OCI-LY3 (cell line): ENCODE results near the gene PRPF6.

Experiments
- H2AFZ ChIP-seq: fragments of 200-600, 300-600 bp; shearing (Covaris generic); 2 replicates; pipeline ENCODE4 v1.6.0; 2014; ENCODE audit warnings: antibody characterized with exemption, low read depth, low read length
- H3K27ac ChIP-seq: fragments of 200-600, 300-600 bp; sonication (generic); 2 replicates; pipeline ENCODE4 v1.5.1; 2014; ENCODE audit warnings: mild to moderate bottlenecking, low read length, moderate library complexity, mixed read lengths
- H3K27me3 ChIP-seq: fragments of 200-600, 300-600 bp; sonication (generic); 2 replicates; pipeline ENCODE4 v1.6.1; 2014; ENCODE audit warnings: low read depth, low read length, mixed read lengths
- H3K36me3 ChIP-seq: fragments of 200-600, 300-600 bp; sonication (generic); replicated peaks from 2 replicates; pipeline ENCODE3; 2014; ENCODE audit warnings: low read depth, low read length, mixed read lengths
- H3K4me1 ChIP-seq: fragments of 300-600, 200-600 bp; sonication (generic); 2 replicates; pipeline ENCODE4 v1.6.1; 2014; ENCODE audit warnings: low read length, mixed read lengths
- H3K4me2 ChIP-seq: fragments of 200-600, 300-600 bp; sonication (generic); 2 replicates; pipeline ENCODE4 v1.6.1; 2014; ENCODE audit warnings: low read length, mixed read lengths
- H3K4me3 ChIP-seq: fragments of 300-600, 200-600 bp; sonication (generic); 2 replicates; pipeline ENCODE4 v1.5.1; 2014; ENCODE audit warnings: antibody characterized with exemption, mild to moderate bottlenecking, low read length, moderate library complexity
- H3K79me2 ChIP-seq: fragments of 300-600, 200-600 bp; shearing (Covaris generic); 2 replicates; pipeline ENCODE4 v1.6.1; 2014; ENCODE audit warnings: mild to moderate bottlenecking, low read length, mixed read lengths
- H3K9ac ChIP-seq: fragments of 300-600, 200-600 bp; shearing (Covaris generic); 2 replicates; pipeline ENCODE4 v1.6.0; 2014; ENCODE audit warnings: mild to moderate bottlenecking, low read length, moderate library complexity
- H3K9me3 ChIP-seq: fragments of 200-600, 300-600 bp; shearing (Covaris generic); 2 replicates; pipeline ENCODE4 v1.6.1; 2014; ENCODE audit warnings: low read length, mixed read lengths; ENCODE audit not compliant: insufficient read depth
- H4K20me1 ChIP-seq: fragments of 200-600, 300-600 bp; sonication (generic); 2 replicates; pipeline ENCODE4 v1.6.1; 2016; ENCODE audit warnings: low read length, mixed read lengths; ENCODE audit not compliant: insufficient read depth
- CTCF ChIP-seq: fragments of 200-600, 300-600 bp; sonication (generic); IDR thresholded peaks from 2 replicates; pipeline ENCODE4 v1.5.1; 2014; ENCODE audit warnings: antibody characterized with exemption, low read length, low read depth
- EZH2phosphoT487 ChIP-seq: fragments of 200-600 bp; shearing (Covaris generic); IDR thresholded peaks from 2 replicates; pipeline ENCODE4 v1.6.1; 2018; ENCODE audit warnings: antibody characterized with exemption, mixed run types, low read depth

The PRPF6 gene

GRCh38 chr20:64023361-64024140 is 42.6 kb downstream of the PRPF6 start:
- Histone ChIP-seq H4K20me1 (0 out of 2 replicates have a peak, but pooled peaks cover 3% of the 10 kb centered on the region), H3K36me3 (peaks cover 61% of the 10 kb centered on the region), H3K9ac (no peak overlapping the region), H3K4me3 (no peak overlapping the region), H3K4me1 (no peaks in the 10 kb centered on the region), H3K4me2 (no peak overlapping the region), H3K79me2 (0 out of 2 replicates have a peak, but pooled peaks cover 2% of the 10 kb centered on the region), H3K9me3 (no peaks in the 10 kb centered on the region), H3K27ac (no peak overlapping the region), H2AFZ (no peak overlapping the region), H3K27me3 (no peaks in the 10 kb centered on the region)
- TF ChIP-seq CTCF = no peak
- no peak for TF ChIP-seq EZH2phosphoT487

GRCh38 chr20:64024141-64024990 is 43.4 kb downstream of the PRPF6 start:
- H3K4me2 ChIP-seq = no peak overlapping the region
- no peak overlapping the region for H3K27ac ChIP-seq

GRCh38 chr20:64025101-64025825 is 44.3 kb downstream of the PRPF6 start:
- Histone ChIP-seq H3K4me1 (no peaks in the 10 kb centered on the region), H3K9ac (no peak overlapping the region), H3K4me2 (no peak overlapping the region), H2AFZ (no peak overlapping the region), H3K27ac (no peak overlapping the region), H4K20me1 (0 out of 2 replicates have a peak, but pooled peaks cover 3% of the 10 kb centered on the region), H3K79me2 (0 out of 2 replicates have a peak, but pooled peaks cover 2% of the 10 kb centered on the region), H3K4me3 (no peak overlapping the region), H3K9me3 (no peaks in the 10 kb centered on the region), H3K27me3 (no peaks in the 10 kb centered on the region), H3K36me3 (peaks cover 53% of the 10 kb centered on the region)
- no peak for TF ChIP-seq EZH2phosphoT487
- TF ChIP-seq CTCF = no peak

More at GRCh38 chr20:64024141-64024990, 43.4 kb downstream of the PRPF6 start:
- H3K27me3 ChIP-seq = no peaks in the 10 kb centered on the region
- H3K36me3 ChIP-seq = peaks cover 56% of the 10 kb centered on the region
- H3K9ac ChIP-seq = no peak overlapping the region
- no peaks in the 10 kb centered on the region for H3K4me1 ChIP-seq
- H2AFZ ChIP-seq = no peak overlapping the region
- no peak overlapping the region for H3K4me3 ChIP-seq
- no peak for TF ChIP-seq CTCF
- TF ChIP-seq EZH2phosphoT487 = no peak
- 0 out of 2 replicates have a peak, but pooled peaks cover 2% of the 10 kb centered on the region for H3K79me2 ChIP-seq
- H3K9me3 ChIP-seq = no peaks in the 10 kb centered on the region
- 0 out of 2 replicates have a peak, but pooled peaks cover 3% of the 10 kb centered on the region for H4K20me1 ChIP-seq
